HG03175 (cell line): Measurements from ENCODE around the gene YOD1.

Experiments
- ATAC-seq: cut with Tn5 transposase; IDR thresholded peaks from one replicate; pipeline ENCODE4 v1.9.1; 2021; ENCODE audit warnings: mild to moderate bottlenecking, moderate library complexity; ENCODE audit not compliant: unreplicated experiment

The YOD1 gene

DNA sequence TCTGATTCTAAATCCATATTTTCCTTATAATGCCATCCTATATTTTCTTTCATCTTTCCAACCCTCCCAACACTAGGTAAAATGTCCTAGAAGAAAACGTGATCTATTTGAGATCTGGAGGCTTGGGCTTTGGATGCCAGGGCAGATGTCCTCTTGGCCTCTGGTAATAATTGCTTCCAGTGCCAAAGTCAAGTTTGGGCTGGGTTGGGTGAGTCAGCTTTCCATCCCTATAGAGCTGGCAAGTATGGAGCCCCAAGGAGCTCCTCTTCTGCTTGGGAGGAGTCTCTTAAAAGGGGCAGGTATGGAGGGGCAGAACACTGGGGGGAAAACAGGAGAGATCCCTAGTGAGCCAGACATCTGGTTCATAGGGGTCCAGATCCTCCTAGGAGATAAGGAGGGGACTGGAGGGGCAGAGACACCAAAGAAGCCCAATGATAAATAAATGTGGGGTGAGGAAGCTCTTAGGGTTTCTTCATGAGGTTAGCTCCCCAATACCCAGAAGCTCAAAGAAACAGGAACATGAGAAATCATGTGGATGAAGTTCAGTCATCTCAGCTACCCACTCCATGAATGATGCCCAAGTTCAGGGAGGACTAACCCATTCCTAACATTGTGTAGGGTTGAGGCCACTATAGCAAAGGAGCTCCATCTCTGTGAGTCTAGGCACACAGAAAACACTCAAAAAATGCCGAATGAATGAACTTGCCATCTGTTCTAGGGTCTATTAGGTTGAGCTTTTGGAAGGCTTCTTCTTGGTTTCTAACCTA lies 21.9 kb downstream of the YOD1 start:
- ATAC-seq = no peak

- no peak for ATAC-seq
These were observed 23.1 kb downstream of the YOD1 start for GRCh38 chr1:207027921-207028320.

- no peak for ATAC-seq
These were observed 23.7 kb downstream of the YOD1 start for GRCh38 chr1:207027206-207027777.

GRCh38 chr1:207026104-207026534 lies 24.9 kb downstream of the YOD1 start:
- no peak for ATAC-seq

DNA sequence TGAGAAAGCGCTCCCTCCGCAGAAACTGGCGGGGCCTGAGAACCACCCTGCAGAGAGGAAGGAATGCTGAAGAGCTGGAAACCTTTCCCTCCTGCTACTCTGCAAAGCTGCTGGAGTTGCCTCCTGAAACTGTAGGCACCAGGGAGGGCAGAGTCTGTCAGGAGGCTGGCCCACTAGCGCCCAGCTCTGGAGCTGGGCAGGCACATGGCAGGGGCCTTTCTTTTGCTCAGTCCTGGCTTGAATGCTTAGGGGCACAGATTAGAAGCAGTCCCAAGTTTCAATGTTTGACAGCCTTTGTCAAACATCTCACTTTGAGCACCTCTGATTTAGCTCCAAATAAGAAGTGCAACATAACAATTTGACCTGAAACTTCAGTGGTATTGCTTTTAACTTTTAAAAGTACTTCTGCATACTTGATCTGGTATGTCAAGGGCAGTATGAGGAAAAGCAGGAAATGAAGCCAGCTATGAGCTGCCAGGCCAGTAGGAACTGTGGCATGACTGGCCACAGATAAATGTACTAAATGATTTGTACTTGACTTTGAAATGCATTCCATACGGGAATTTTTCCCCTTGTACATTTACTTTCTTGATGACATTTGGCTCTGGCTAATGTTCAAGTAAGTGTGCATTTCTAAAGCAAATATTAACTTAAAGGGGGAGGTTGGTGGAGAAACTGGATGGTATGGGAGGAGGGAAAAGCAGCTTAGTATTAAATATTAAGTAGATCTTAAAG lies 25.7 kb downstream of the YOD1 start:
- ATAC-seq = no peak

GRCh38 chr1:207024202-207025145 lies 26.5 kb downstream of the YOD1 start:
- no peak for ATAC-seq

- no peak for ATAC-seq
These were observed 27.9 kb downstream of the YOD1 start for GRCh38 chr1:207022996-207023679.

GRCh38 chr1:207021876-207022596 lies 29.0 kb downstream of the YOD1 start:
- no peak for ATAC-seq

DNA sequence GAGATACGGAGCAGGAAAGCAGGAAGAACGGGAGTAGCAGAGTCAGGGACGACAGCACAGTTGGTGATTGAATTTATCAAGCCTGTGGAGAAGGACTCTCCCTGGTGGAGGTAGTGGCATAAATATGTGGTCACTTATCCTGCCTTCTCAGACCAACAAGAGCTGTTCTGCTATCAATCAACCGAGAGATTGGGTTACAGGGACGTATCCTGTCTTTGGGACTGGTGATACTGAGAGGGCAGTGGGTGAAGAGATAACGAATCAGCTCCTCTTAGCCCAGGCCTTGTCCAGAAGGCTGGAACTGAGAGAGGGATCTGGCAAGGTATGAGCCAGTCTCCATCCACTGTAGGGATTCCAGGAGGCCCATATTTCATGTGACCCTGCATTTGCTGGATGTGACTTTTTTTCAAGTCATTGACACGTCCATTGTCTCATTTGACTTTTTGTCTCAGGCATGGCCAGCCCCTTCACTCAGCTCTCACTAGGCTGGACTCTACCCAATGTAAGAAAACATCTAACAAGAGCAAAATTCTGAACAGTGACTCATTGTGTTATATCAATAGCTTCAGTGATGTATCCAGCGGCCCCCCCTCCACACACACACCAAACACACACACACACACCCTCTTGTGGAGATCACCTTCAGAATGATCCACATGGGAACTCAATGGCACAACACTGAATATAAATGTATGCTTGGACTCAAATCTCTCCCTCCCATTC lies 29.7 kb downstream of the YOD1 start:
- ATAC-seq = no peak

- no peak for ATAC-seq
These were observed 30.3 kb downstream of the YOD1 start for GRCh38 chr1:207020709-207021107.

- no peak for ATAC-seq
These were observed 30.8 kb downstream of the YOD1 start for GRCh38 chr1:207020065-207020708.

- ATAC-seq = no peak
These were observed 31.3 kb downstream of the YOD1 start for GRCh38 chr1:207019661-207020060.

- ATAC-seq = no peak
These were observed 31.8 kb downstream of the YOD1 start for GRCh38 chr1:207019161-207019560.

DNA sequence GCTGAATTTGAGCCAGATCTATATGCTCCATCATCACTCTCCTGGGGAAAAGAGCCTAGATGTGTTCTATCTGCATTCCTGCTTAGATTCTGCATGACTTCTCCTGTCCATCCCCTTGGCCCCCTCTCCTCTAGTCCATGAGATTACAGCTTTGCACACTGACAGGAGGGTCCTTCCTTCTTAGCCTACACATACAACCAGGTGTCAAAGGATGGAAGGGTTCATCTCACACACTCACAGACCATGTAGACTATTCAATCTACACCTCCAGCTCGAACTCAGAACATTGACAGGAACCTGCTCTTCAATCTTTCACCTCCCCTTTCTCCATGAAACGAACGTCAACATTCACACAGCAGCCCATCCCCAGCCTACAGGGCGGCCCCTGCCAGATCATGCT lies 32.3 kb downstream of the YOD1 start:
- ATAC-seq = no peak

DNA sequence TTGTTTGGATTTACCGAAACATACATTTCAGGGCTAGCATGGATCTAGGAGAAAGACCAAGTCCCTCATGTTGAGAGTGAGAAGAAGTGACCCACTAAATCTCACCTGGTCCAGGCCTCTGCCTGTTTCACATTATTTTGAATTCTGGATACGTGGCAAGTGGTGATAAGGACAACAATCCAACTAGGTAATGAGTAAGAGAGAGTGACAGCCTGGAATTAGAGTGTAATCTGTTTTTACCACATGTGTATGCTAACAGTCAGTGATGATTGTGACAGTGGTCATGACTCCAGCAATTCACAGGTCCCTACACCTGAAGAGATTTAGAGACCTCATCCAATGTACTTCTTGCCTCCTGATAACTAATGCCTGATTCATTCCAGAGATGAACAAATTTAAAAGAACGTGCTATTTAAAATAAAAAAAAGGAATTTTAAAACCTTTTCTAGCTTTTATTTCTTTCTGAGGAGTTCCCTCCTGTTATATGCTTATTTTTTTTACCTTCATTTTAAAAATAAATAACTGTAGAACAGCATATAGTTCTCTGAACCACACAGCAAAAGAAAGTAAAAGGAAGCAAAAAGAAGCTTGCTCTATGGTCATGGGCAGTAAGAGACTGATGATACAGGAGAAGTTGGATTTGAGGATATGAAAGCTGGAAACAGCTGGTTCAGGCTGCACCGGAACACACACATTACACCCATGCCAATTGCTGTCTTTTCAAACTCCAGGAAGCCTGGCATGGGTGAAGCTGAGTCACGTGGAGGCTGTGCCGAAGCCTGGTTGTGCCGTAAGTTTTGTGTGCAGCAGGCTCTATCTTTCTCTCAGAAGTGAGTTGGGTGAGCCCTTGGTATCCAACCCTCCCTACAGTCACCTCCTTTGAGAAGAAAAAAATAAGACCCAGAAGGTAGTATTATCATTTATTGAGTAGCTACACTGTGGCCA lies 33.1 kb downstream of the YOD1 start:
- ATAC-seq = no peak

GRCh38 chr1:207015791-207016190 lies 35.2 kb downstream of the YOD1 start:
- no peak for ATAC-seq

DNA sequence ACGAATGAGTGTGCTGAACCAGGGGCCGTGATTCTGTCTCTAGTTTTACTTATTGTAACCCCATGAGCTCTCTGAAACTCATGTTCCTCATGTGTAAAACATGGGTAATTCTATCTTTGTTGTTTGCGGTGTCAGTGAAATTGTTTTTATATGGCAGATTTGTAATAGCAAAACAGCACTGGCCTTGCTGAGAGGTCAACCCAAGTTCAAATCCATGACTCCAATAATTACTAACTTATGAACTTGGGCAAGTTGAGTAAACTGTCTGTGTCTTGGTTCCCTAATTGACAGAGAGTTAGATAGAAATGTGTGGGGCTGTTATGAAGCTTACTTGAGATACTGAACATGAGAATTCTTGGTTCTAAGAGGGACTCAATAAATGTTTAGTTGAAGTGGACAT lies 36.3 kb downstream of the YOD1 start:
- ATAC-seq = no peak
